OCI-LY3 (cell line): ENCODE results near the gene ADGRB3.

Experiments
- EZH2phosphoT487 ChIP-seq: fragments of 200-600 bp; shearing (Covaris generic); IDR thresholded peaks from 2 replicates; pipeline ENCODE4 v1.6.1; 2018; ENCODE audit warnings: antibody characterized with exemption, mixed run types, low read depth
- TF ChIP-seq, protein P1 (sequence below): fragments of 200-600, 300-600 bp; sonication (generic); IDR thresholded peaks from 2 replicates; pipeline ENCODE4 v1.5.1; 2014; ENCODE audit warnings: antibody characterized with exemption, low read length, low read depth

DNA sequence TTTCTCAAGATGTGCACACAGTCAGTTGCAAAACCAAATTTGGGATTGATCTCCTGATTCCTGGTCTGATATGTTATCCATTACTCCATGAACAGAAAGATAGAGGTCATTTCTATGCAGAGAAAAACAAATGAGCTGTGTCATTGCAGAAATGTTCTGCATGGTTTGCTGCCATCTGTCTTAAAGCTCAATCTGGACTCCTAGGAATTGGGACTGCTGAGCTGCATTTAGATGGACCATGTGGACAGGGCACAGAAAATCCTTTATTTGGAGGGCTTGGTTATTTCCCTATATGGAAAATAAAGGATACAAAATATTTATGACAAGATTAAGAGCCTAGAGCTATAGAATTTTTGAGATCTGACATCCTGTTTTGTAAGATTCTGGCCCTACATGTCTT is 91.3 kb downstream of the ADGRB3 start:
- TF ChIP-seq, protein P1, sequence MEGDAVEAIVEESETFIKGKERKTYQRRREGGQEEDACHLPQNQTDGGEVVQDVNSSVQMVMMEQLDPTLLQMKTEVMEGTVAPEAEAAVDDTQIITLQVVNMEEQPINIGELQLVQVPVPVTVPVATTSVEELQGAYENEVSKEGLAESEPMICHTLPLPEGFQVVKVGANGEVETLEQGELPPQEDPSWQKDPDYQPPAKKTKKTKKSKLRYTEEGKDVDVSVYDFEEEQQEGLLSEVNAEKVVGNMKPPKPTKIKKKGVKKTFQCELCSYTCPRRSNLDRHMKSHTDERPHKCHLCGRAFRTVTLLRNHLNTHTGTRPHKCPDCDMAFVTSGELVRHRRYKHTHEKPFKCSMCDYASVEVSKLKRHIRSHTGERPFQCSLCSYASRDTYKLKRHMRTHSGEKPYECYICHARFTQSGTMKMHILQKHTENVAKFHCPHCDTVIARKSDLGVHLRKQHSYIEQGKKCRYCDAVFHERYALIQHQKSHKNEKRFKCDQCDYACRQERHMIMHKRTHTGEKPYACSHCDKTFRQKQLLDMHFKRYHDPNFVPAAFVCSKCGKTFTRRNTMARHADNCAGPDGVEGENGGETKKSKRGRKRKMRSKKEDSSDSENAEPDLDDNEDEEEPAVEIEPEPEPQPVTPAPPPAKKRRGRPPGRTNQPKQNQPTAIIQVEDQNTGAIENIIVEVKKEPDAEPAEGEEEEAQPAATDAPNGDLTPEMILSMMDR = no peak
- TF ChIP-seq EZH2phosphoT487 = no peak
